Measurements from ENCODE around the gene ZNF195.
"Not testable (repeated sequence)": the region's sequence is repeated elsewhere in the genome, so short reads cannot be mapped to it uniquely, and the experiment has no call there.

The ZNF195 gene

GRCh38 chr11:3402181-3402860 is 23.4 kb upstream of the ZNF195 start:
- not testable (repeated sequence) for DNase-seq (ENCODE audit: low spot score)

- not testable (repeated sequence) for DNase-seq (ENCODE audit: low spot score)
These were observed 22.1 kb upstream of the ZNF195 start for GRCh38 chr11:3401052-3401451.

GRCh38 chr11:3398509-3398908 is 19.6 kb upstream of the ZNF195 start:
- not testable (repeated sequence) for DNase-seq (ENCODE audit: low spot score)

- not testable (repeated sequence) for DNase-seq (ENCODE audit: low spot score)
These were observed 19.2 kb upstream of the ZNF195 start for GRCh38 chr11:3398106-3398505.

- not testable (repeated sequence) for DNase-seq (ENCODE audit: low spot score)
These were observed 18.3 kb upstream of the ZNF195 start for GRCh38 chr11:3397210-3397609.

GRCh38 chr11:3395468-3395867 is 16.5 kb upstream of the ZNF195 start:
- not testable (repeated sequence) for DNase-seq (ENCODE audit: low spot score)

- not testable (repeated sequence) for DNase-seq (ENCODE audit: low spot score)
These were observed 16.0 kb upstream of the ZNF195 start for GRCh38 chr11:3394956-3395355.

- not testable (repeated sequence) for DNase-seq (ENCODE audit: low spot score)
These were observed 14.5 kb upstream of the ZNF195 start for GRCh38 chr11:3393450-3393849.

- no peak for DNase-seq (ENCODE audit: low spot score)
These were observed 3.8 kb upstream of the ZNF195 start for GRCh38 chr11:3382613-3383285.

- no peak for DNase-seq (ENCODE audit: low spot score)
These were observed 2.8 kb upstream of the ZNF195 start for GRCh38 chr11:3381794-3382193.

GRCh38 chr11:3380706-3381545 is 2.0 kb upstream of the ZNF195 start:
- no peak for DNase-seq (ENCODE audit: low spot score)

- DNase-seq (ENCODE audit: low spot score), result no peak
These were observed 3.4 kb downstream of the ZNF195 start for GRCh38 chr11:3375552-3375951.

- no peak for DNase-seq (ENCODE audit: low spot score)
These were observed 8.6 kb downstream of the ZNF195 start for GRCh38 chr11:3370311-3370870.

- DNase-seq (ENCODE audit: low spot score), result no peak
These were observed 9.6 kb downstream of the ZNF195 start for GRCh38 chr11:3369366-3369765.

GRCh38 chr11:3368199-3368598 is 10.7 kb downstream of the ZNF195 start:
- DNase-seq (ENCODE audit: low spot score), result no peak

GRCh38 chr11:3367221-3367620 is 11.7 kb downstream of the ZNF195 start:
- DNase-seq (ENCODE audit: low spot score), result no peak

GRCh38 chr11:3359092-3359824 is 19.7 kb downstream of the ZNF195 start:
- DNase-seq (ENCODE audit: low spot score), result no peak

GRCh38 chr11:3357994-3358676 is 20.8 kb downstream of the ZNF195 start:
- DNase-seq (ENCODE audit: low spot score), result no peak

- no peak for DNase-seq (ENCODE audit: low spot score)
These were observed 21.6 kb downstream of the ZNF195 start for GRCh38 chr11:3357302-3357701.

- DNase-seq (ENCODE audit: low spot score), result no peak
These were observed 22.1 kb downstream of the ZNF195 start for GRCh38 chr11:3356858-3357257.

GRCh38 chr11:3353066-3353465 is 25.9 kb downstream of the ZNF195 start:
- DNase-seq (ENCODE audit: low spot score), result no peak

Data from D341Med (cell line).